Activated CD8-positive, alpha-beta T cell treated with anti-CD3 and anti-CD28 coated beads for 36 hours (primary cell): Measurements from ENCODE around the gene KCNQ1OT1. TPM values are rescaled to one million over a fixed set of nuclear protein-coding genes. Genes with fewer than 3 reads are reported as not detected.

ENCODE experiments used
- ATAC-seq: fragments of 200-7000 bp; cut with Tn5 transposase; one replicate; pipeline ENCODE4 v1.10.0; 2021; ENCODE audit warnings: mild to moderate bottlenecking, moderate library complexity
- CTCF ChIA-PET: fragments of 350-600 bp; sonication (Branson Sonifier 250); formaldehyde crosslinking; loops from one replicate; lab custom pipeline; 2021; ENCODE audit warnings: antibody characterized with exemption; lab: Charles Lee
- POLR2A ChIA-PET: fragments of 350-600 bp; sonication (Branson Sonifier 250); formaldehyde crosslinking; loops from one replicate; lab custom pipeline; 2021; ENCODE audit warnings: antibody characterized with exemption; lab: Charles Lee
- DNase-seq: peaks from one replicate; pipeline ENCODE4 v3.0.0-alpha.2; 2020
- H3K27ac Mint-ChIP-seq: one replicate; pipeline ENCODE4 v1.8.0; 2021; ENCODE audit warnings: mild to moderate bottlenecking, mixed read lengths
- H3K27me3 Mint-ChIP-seq: one replicate; pipeline ENCODE4 v1.8.0; 2021; ENCODE audit warnings: mixed read lengths
- H3K36me3 Mint-ChIP-seq: one replicate; pipeline ENCODE4 v1.8.0; 2021; ENCODE audit warnings: low read depth, mixed read lengths
- H3K4me1 Mint-ChIP-seq: one replicate; pipeline ENCODE4 v1.8.0; 2021; ENCODE audit warnings: low read depth, mixed read lengths
- H3K4me3 Mint-ChIP-seq: one replicate; pipeline ENCODE4 v1.8.0; 2021; ENCODE audit warnings: mild to moderate bottlenecking, moderate library complexity, mixed read lengths
- H3K9me3 Mint-ChIP-seq: one replicate; pipeline ENCODE4 v1.8.0; 2021; ENCODE audit warnings: mixed read lengths
- CTCF ChIP-seq: fragments of 200-600 bp; IDR thresholded peaks from one replicate; pipeline ENCODE4 v1.8.0; 2022; ENCODE audit warnings: antibody characterized with exemption, mild to moderate bottlenecking
- intact Hi-C: fragments of 100-400 bp; cut with micrococcal nuclease; formaldehyde crosslinking; loops from one replicate; pipeline ENCODE4 v1.10.0; 2022
- total RNA-seq, 2 experiments: library from RNA; stranded (reverse); gene quantifications; one replicate each; pipeline ENCODE4 v1.2.3, GENCODE V29; 2021

KCNQ1OT1 gene
- total RNA-seq, 2 experiments from 2014 or later: 0.22 to 0.23 TPM

- intact Hi-C loops: no loop called here
- Mint-ChIP-seq H3K9me3 (peaks cover 10% of the 10 kb centered on the region), H3K4me3 (no peak overlapping the region), H3K4me1 (no peaks in the 10 kb centered on the region), H3K27ac (no peak overlapping the region), H3K36me3 (peaks cover 14% of the 10 kb centered on the region), H3K27me3 (no peaks in the 10 kb centered on the region)
- ChIA-PET CTCF (no interaction called here), POLR2A (interaction anchor here (0.8 kb wide), 1 partner anchor 66 kb away, joined by 3 read pairs; no protein-coding TSS in a partner anchor)
- DNase-seq (no peak), ATAC-seq (no peak)
- TF ChIP-seq CTCF: no peak
Measured at GRCh38 chr11:2599561-2600189, 100.1 kb downstream of the KCNQ1OT1 start.

GRCh38 chr11:2595204-2595603, 104.6 kb downstream of the KCNQ1OT1 start:
- no peak for DNase-seq
- Mint-ChIP-seq H3K27me3 (no peaks in the 10 kb centered on the region), H3K27ac (no peak overlapping the region), H3K36me3 (peaks cover 19% of the 10 kb centered on the region), H3K4me3 (no peak overlapping the region), H3K4me1 (no peaks in the 10 kb centered on the region), H3K9me3 (peaks cover 10% of the 10 kb centered on the region)
- ATAC-seq: no peak
- CTCF ChIA-PET: no interaction called here
- intact Hi-C loops: no loop called here
- POLR2A ChIA-PET: no interaction called here
- TF ChIP-seq CTCF: no peak

GRCh38 chr11:2594267-2594666, 105.5 kb downstream of the KCNQ1OT1 start:
- Mint-ChIP-seq H3K27ac (no peak overlapping the region), H3K9me3 (peaks cover 10% of the 10 kb centered on the region), H3K4me1 (no peaks in the 10 kb centered on the region), H3K27me3 (no peaks in the 10 kb centered on the region), H3K4me3 (no peak overlapping the region), H3K36me3 (peaks cover 19% of the 10 kb centered on the region)
- ChIA-PET POLR2A (no interaction called here), CTCF (no interaction called here)
- DNase-seq (no peak), ATAC-seq (no peak)
- no peak for TF ChIP-seq CTCF
- intact Hi-C loops: no loop called here

- no peak for TF ChIP-seq CTCF
- peaks cover 10% of the 10 kb centered on the region for H3K9me3 Mint-ChIP-seq
- ChIA-PET CTCF (no interaction called here), POLR2A (no interaction called here)
- intact Hi-C loops: no loop called here
- no peak for ATAC-seq
- no peak overlapping the region for H3K27ac Mint-ChIP-seq
- no peaks in the 10 kb centered on the region for H3K4me1 Mint-ChIP-seq
- DNase-seq: no peak
- peaks cover 13% of the 10 kb centered on the region for H3K36me3 Mint-ChIP-seq
- H3K27me3 Mint-ChIP-seq: no peaks in the 10 kb centered on the region
- H3K4me3 Mint-ChIP-seq: no peak overlapping the region
Measured at GRCh38 chr11:2593393-2593950, 106.3 kb downstream of the KCNQ1OT1 start.

- intact Hi-C loops: no loop called here
- ATAC-seq (no peak), DNase-seq (no peak)
- Mint-ChIP-seq H3K27ac (no peak overlapping the region), H3K4me1 (no peaks in the 10 kb centered on the region), H3K9me3 (peaks cover 8% of the 10 kb centered on the region), H3K27me3 (no peaks in the 10 kb centered on the region), H3K36me3 (peaks cover 13% of the 10 kb centered on the region), H3K4me3 (no peak overlapping the region)
- ChIA-PET POLR2A (no interaction called here), CTCF (no interaction called here)
- no peak for TF ChIP-seq CTCF
Measured at GRCh38 chr11:2592559-2593392, 107.0 kb downstream of the KCNQ1OT1 start.
